Measurements from ENCODE around the gene MAPKAPK2. TPM values are rescaled to one million over a fixed set of nuclear protein-coding genes. Genes with fewer than 3 reads are reported as not detected.

Gene MAPKAPK2
- total and polyA plus RNA-seq, 2 experiments from 2014 or later = 12.8 to 39.4 TPM

- H2AFZ ChIP-seq = no peak overlapping the region
- H3K9me2 ChIP-seq (replicated peaks; ENCODE audit: insufficient read depth) = no peaks in the 10 kb centered on the region
- peaks cover 7% of the 10 kb centered on the region for H3K27me3 ChIP-seq
- no peaks in the 10 kb centered on the region for H3K9me3 ChIP-seq (ENCODE audit: low read depth)
- no peak overlapping the region for H3K27ac ChIP-seq
- DNase-seq (ENCODE audit: low spot score) = no peak
- no peaks in the 10 kb centered on the region for H3K36me3 ChIP-seq (replicated peaks; ENCODE audit: insufficient read depth, low read depth)
- H4K20me1 ChIP-seq (ENCODE audit: insufficient read depth, poor library complexity, severe bottlenecking) = no peaks in the 10 kb centered on the region
- no peak overlapping the region for H3K4me3 ChIP-seq
- WGBS (ENCODE audit: low lambda C conversion rate, missing lambda C conversion rate) = 96% methylated on average over 3 of the region's 3 CpGs
- TF ChIP-seq EZH2phosphoT487 (IDR thresholded peaks at IDR 0.05; ENCODE audit: low read depth, severe bottlenecking, unreplicated experiment) (no peak), CTCF (IDR thresholded peaks at IDR 0.05; ENCODE audit: poor library complexity) (no peak)
- no peaks in the 10 kb centered on the region for H3K4me1 ChIP-seq (ENCODE audit: insufficient read depth)
- no peaks in the 10 kb centered on the region for H3K79me2 ChIP-seq
- no peak overlapping the region for H3K4me2 ChIP-seq
Observed at GRCh38 chr1:206753141-206753540, 68.4 kb downstream of the MAPKAPK2 start.

- H3K9me2 ChIP-seq (replicated peaks; ENCODE audit: insufficient read depth) = no peaks in the 10 kb centered on the region
- no peak for DNase-seq (ENCODE audit: low spot score)
- no peak overlapping the region for H3K4me2 ChIP-seq
- H3K27ac ChIP-seq = no peak overlapping the region
- H3K4me1 ChIP-seq (ENCODE audit: insufficient read depth) = no peaks in the 10 kb centered on the region
- H3K4me3 ChIP-seq = no peak overlapping the region
- peaks cover 3% of the 10 kb centered on the region for H3K27me3 ChIP-seq
- no peak overlapping the region for H2AFZ ChIP-seq
- H3K9me3 ChIP-seq (ENCODE audit: low read depth) = no peaks in the 10 kb centered on the region
- no peaks in the 10 kb centered on the region for H3K36me3 ChIP-seq (replicated peaks; ENCODE audit: insufficient read depth, low read depth)
- TF ChIP-seq EZH2 (IDR thresholded peaks at IDR 0.05; ENCODE audit: borderline replicate concordance) (no peak), EZH2phosphoT487 (IDR thresholded peaks at IDR 0.05; ENCODE audit: low read depth, severe bottlenecking, unreplicated experiment) (no peak), CTCF (IDR thresholded peaks at IDR 0.05; ENCODE audit: poor library complexity) (no peak)
- H4K20me1 ChIP-seq (ENCODE audit: insufficient read depth, poor library complexity, severe bottlenecking) = no peaks in the 10 kb centered on the region
- 67% methylated on average over 1 of the region's 1 CpG for WGBS (ENCODE audit: low lambda C conversion rate, missing lambda C conversion rate)
- no peaks in the 10 kb centered on the region for H3K79me2 ChIP-seq
Observed at GRCh38 chr1:206754011-206754410, 69.3 kb downstream of the MAPKAPK2 start.

- no peaks in the 10 kb centered on the region for H3K79me2 ChIP-seq
- H3K4me1 ChIP-seq (ENCODE audit: insufficient read depth) = no peaks in the 10 kb centered on the region
- H3K9me2 ChIP-seq (replicated peaks; ENCODE audit: insufficient read depth) = no peaks in the 10 kb centered on the region
- H3K9me3 ChIP-seq (ENCODE audit: low read depth) = no peaks in the 10 kb centered on the region
- H2AFZ ChIP-seq = no peak overlapping the region
- no peak overlapping the region for H3K4me2 ChIP-seq
- DNase-seq (ENCODE audit: low spot score) = no peak
- H4K20me1 ChIP-seq (ENCODE audit: insufficient read depth, poor library complexity, severe bottlenecking) = no peaks in the 10 kb centered on the region
- H3K27ac ChIP-seq = no peak overlapping the region
- no peaks in the 10 kb centered on the region for H3K36me3 ChIP-seq (replicated peaks; ENCODE audit: insufficient read depth, low read depth)
- no peak overlapping the region for H3K4me3 ChIP-seq
- 76% methylated on average over 13 of the region's 13 CpGs for WGBS (ENCODE audit: low lambda C conversion rate, missing lambda C conversion rate)
- no peak for TF ChIP-seq CTCF (IDR thresholded peaks at IDR 0.05; ENCODE audit: poor library complexity)
- TF ChIP-seq EZH2 (IDR thresholded peaks at IDR 0.05; ENCODE audit: borderline replicate concordance) = no peak
- TF ChIP-seq EZH2phosphoT487 (IDR thresholded peaks at IDR 0.05; ENCODE audit: low read depth, severe bottlenecking, unreplicated experiment) = no peak
- no peaks in the 10 kb centered on the region for H3K27me3 ChIP-seq
Observed at GRCh38 chr1:206757524-206758266, 73.0 kb downstream of the MAPKAPK2 start.

All from hepatocyte (in vitro differentiated cells).